Smooth muscle cell (in vitro differentiated cells): ENCODE measurements around the gene QRFPR. TPM values are rescaled to one million over a fixed set of nuclear protein-coding genes. Genes with fewer than 3 reads are reported as not detected.
"Not testable (repeated sequence)": the region's sequence is repeated elsewhere in the genome, so short reads cannot be mapped to it uniquely, and the experiment has no call there.

Experiments
- DNase-seq: peaks from one replicate; lab custom pipeline; 2025; ENCODE audit not compliant: unreplicated experiment; lab: John Stamatoyannopoulos, UW
- H2AFZ ChIP-seq: fragments of 200-600 bp; sonication (generic); 2 replicates; pipeline ENCODE4 v1.6.0; 2016; ENCODE audit warnings: antibody characterized with exemption, low read depth, mild to moderate bottlenecking
- H3F3A ChIP-seq: fragments of 200-600 bp; sonication (generic); 2 replicates; pipeline ENCODE4 v1.6.0; 2017; ENCODE audit warnings: antibody characterized with exemption, low read depth
- H3K27ac ChIP-seq: fragments of 200-600 bp; sonication (generic); 2 replicates; pipeline ENCODE4 v1.5.1; 2016; ENCODE audit warnings: low read depth, mild to moderate bottlenecking
- H3K27me3 ChIP-seq: fragments of 200-600 bp; sonication (generic); 2 replicates; pipeline ENCODE4 v1.6.1; 2016; ENCODE audit warnings: low read depth, mild to moderate bottlenecking
- H3K36me3 ChIP-seq: fragments of 200-600 bp; sonication (generic); 2 replicates; pipeline ENCODE4 v1.5.1; 2016; ENCODE audit warnings: low read depth
- H3K4me1 ChIP-seq: fragments of 200-600 bp; sonication (generic); 2 replicates; pipeline ENCODE4 v1.5.1; 2016; ENCODE audit warnings: low read depth
- H3K4me2 ChIP-seq: fragments of 200-600 bp; sonication (generic); 2 replicates; pipeline ENCODE4 v1.6.0; 2016; ENCODE audit warnings: mild to moderate bottlenecking
- H3K4me3 ChIP-seq: fragments of 200-600 bp; sonication (generic); 2 replicates; pipeline ENCODE4 v1.5.1; 2016; ENCODE audit warnings: mild to moderate bottlenecking
- H3K79me2 ChIP-seq: fragments of 200-600 bp; sonication (generic); 2 replicates; pipeline ENCODE4 v1.6.0; 2016; ENCODE audit warnings: low read depth, mild to moderate bottlenecking
- H3K9ac ChIP-seq: fragments of 200-600 bp; sonication (generic); 2 replicates; pipeline ENCODE4 v1.6.0; 2016; ENCODE audit warnings: low read depth
- H3K9me3 ChIP-seq: fragments of 200-600 bp; sonication (generic); replicated peaks from 2 replicates; pipeline ENCODE4 v1.5.1; 2016; ENCODE audit warnings: low read depth
- H4K20me1 ChIP-seq: fragments of 200-600 bp; sonication (generic); 2 replicates; pipeline ENCODE4 v1.6.0; 2016; ENCODE audit warnings: low read depth
- CTCF ChIP-seq: fragments of 200-600 bp; sonication (generic); IDR thresholded peaks from 2 replicates; pipeline ENCODE4 v1.5.1; 2017; ENCODE audit warnings: borderline replicate concordance, mild to moderate bottlenecking, antibody characterized with exemption; ENCODE audit not compliant: insufficient read depth, poor library complexity, severe bottlenecking
- WGBS: methylation state at CpG from one replicate; pipeline ENCODE4 v1.1.7; 2016; ENCODE audit warnings: low lambda C conversion rate; 5-methylcytosine and 5-hydroxymethylcytosine counted together
- polyA plus RNA-seq: library from polyadenylated mRNA; unstranded; fragments of >200 nt; fragmentation: Nextera tagmentation; extraction: Ambion mirVana; gene quantifications from 2 replicates; pipeline ENCODE4 v1.2.1, GENCODE V29; 2016
- total RNA-seq: library from RNA; depleted of rRNA; stranded (reverse); fragments of >200 nt; gene quantifications from 2 replicates; pipeline ENCODE4 v1.2.3, GENCODE V29; 2014

The QRFPR gene
- total RNA-seq (not detected in 2 replicates), polyA plus RNA-seq (not detected in 2 replicates)

GRCh38 chr4:121380776-121381462 is at the start of gene QRFPR:
Gene QRFPR (minus strand): TSS chr4:121381018. CDS start chr4:121380647, 371 bp downstream.
- H3K9ac ChIP-seq, result no peak within 1 kb of the TSS
- no peaks in the 10 kb centered on the region for H3K9me3 ChIP-seq
- TF ChIP-seq CTCF, result no peak
- H3F3A ChIP-seq, result no peaks in the 10 kb centered on the region
- H3K4me1 ChIP-seq, result peaks cover 7% of the 10 kb centered on the region
- H4K20me1 ChIP-seq, result no peaks in the 10 kb centered on the region
- H3K79me2 ChIP-seq, result no peaks in the 10 kb centered on the region
- 8% methylated on average over 35 of the region's 35 CpGs for WGBS
- peaks cover 80% of the 10 kb centered on the region for H3K27me3 ChIP-seq
- H3K4me2 ChIP-seq, result peak within 1 kb of the TSS; percentile 88
- no peak within 1 kb of the TSS for H3K27ac ChIP-seq
- H3K4me3 ChIP-seq, result peak within 1 kb of the TSS; percentile 45
- peak within 1 kb of the TSS; percentile 69 for H2AFZ ChIP-seq
- DNase-seq, result no peak
- no peaks in the 10 kb centered on the region for H3K36me3 ChIP-seq

GRCh38 chr4:121428721-121429120 is 47.9 kb upstream of the QRFPR start:
- 46% methylated on average over 2 of the region's 2 CpGs for WGBS
- no peaks in the 10 kb centered on the region for H4K20me1 ChIP-seq
- DNase-seq, result no peak
- no peak overlapping the region for H3K27ac ChIP-seq
- H3K27me3 ChIP-seq, result no peaks in the 10 kb centered on the region
- no peaks in the 10 kb centered on the region for H3K4me1 ChIP-seq
- H3K79me2 ChIP-seq, result no peaks in the 10 kb centered on the region
- H3K4me2 ChIP-seq, result no peak overlapping the region
- TF ChIP-seq CTCF, result no peak
- no peaks in the 10 kb centered on the region for H3K36me3 ChIP-seq
- H3F3A ChIP-seq, result no peaks in the 10 kb centered on the region
- no peaks in the 10 kb centered on the region for H3K9me3 ChIP-seq
- H3K9ac ChIP-seq, result no peak overlapping the region
- H3K4me3 ChIP-seq, result no peak overlapping the region
- no peak overlapping the region for H2AFZ ChIP-seq

- WGBS, result 44% methylated on average over 4 of the region's 4 CpGs
- no peak overlapping the region for H3K27ac ChIP-seq
- TF ChIP-seq CTCF, result peak; percentile 19
These were observed 40.8 kb upstream of the QRFPR start for GRCh38 chr4:121421594-121421993.

GRCh38 chr4:121411151-121411744 is 30.4 kb upstream of the QRFPR start:
- Histone ChIP-seq H4K20me1 (no peaks in the 10 kb centered on the region), H3K9ac (no peak overlapping the region), H3K27me3 (no peaks in the 10 kb centered on the region), H2AFZ (no peak overlapping the region), H3K9me3 (no peaks in the 10 kb centered on the region), H3F3A (no peaks in the 10 kb centered on the region), H3K27ac (no peak overlapping the region), H3K4me3 (no peak overlapping the region), H3K4me2 (no peak overlapping the region), H3K79me2 (no peaks in the 10 kb centered on the region), H3K36me3 (no peaks in the 10 kb centered on the region), H3K4me1 (no peaks in the 10 kb centered on the region)
- WGBS, result 63% methylated on average over 2 of the region's 2 CpGs
- DNase-seq, result no peak
- no peak for TF ChIP-seq CTCF

More at GRCh38 chr4:121421594-121421993, 40.8 kb upstream of the QRFPR start:
- no peak for DNase-seq
- no peaks in the 10 kb centered on the region for H3K4me1 ChIP-seq
- no peak overlapping the region for H3K4me2 ChIP-seq
- no peak overlapping the region for H3K9ac ChIP-seq
- H3K4me3 ChIP-seq, result no peak overlapping the region
- H4K20me1 ChIP-seq, result no peaks in the 10 kb centered on the region
- no peak overlapping the region for H2AFZ ChIP-seq
- H3K27me3 ChIP-seq, result no peaks in the 10 kb centered on the region
- H3K79me2 ChIP-seq, result no peaks in the 10 kb centered on the region
- no peaks in the 10 kb centered on the region for H3F3A ChIP-seq
- H3K9me3 ChIP-seq, result no peaks in the 10 kb centered on the region
- H3K36me3 ChIP-seq, result no peaks in the 10 kb centered on the region

- not testable (repeated sequence) for H3K9ac ChIP-seq, H3F3A ChIP-seq, H3K27ac ChIP-seq, H2AFZ ChIP-seq, H4K20me1 ChIP-seq, H3K79me2 ChIP-seq, H3K4me1 ChIP-seq, H3K4me2 ChIP-seq, DNase-seq, H3K27me3 ChIP-seq, H3K9me3 ChIP-seq, H3K36me3 ChIP-seq, H3K4me3 ChIP-seq
- 90% methylated on average over 2 of the region's 2 CpGs for WGBS
These were observed 27.7 kb upstream of the QRFPR start for GRCh38 chr4:121408567-121408966.
